HFF-Myc (cell line): ENCODE results near the gene ST13.

Experiments used
- DNase-seq: peaks from one replicate; pipeline ENCODE4 v3.0.0-alpha.2; 2011; ENCODE audit warnings: low read depth; ENCODE audit errors: extremely low read depth
- H3K4me3 ChIP-seq: replicated peaks from 2 replicates; pipeline ENCODE4 v1.5.1; 2011; ENCODE audit warnings: low read depth, mild to moderate bottlenecking, control low read depth, low read length
- CTCF ChIP-seq: IDR thresholded peaks from 2 replicates; pipeline ENCODE4 v1.5.1; 2012; ENCODE audit warnings: mild to moderate bottlenecking, low read depth, low read length, control low read depth; ENCODE audit errors: missing control alignments

Gene ST13

GRCh38 chr22:40856513-40857308 is at the start of gene ST13, which contains the start of gene XPNPEP3:
Gene ST13 (minus strand): TSS chr22:40856639. CDS start chr22:40856540, 99 bp downstream.
Gene XPNPEP3 (plus strand): TSS chr22:40857148. CDS start chr22:40857182, 34 bp downstream.
- peak; percentile 84 for DNase-seq
- peak; percentile 23 for TF ChIP-seq CTCF
- H3K4me3 ChIP-seq, result peak within 1 kb of the TSS; percentile 87

DNA sequence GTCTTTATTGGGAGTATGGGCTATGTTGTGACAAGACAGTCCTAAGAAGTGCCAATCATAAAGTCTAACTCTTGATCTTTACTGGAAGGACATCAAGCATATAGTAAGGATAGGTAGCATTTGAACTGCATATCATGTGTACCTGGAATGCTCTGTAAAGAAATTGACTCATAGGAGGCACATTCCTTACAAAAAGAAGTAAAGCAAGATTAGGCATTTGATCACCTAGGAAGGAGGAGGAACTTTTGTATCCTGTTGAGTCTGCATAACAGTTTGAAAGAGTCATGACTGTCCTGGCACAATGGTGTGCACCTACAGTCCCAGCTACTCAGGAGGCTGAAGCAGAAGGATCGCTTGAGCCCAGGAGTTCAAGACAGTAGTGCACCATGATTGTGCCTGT is 47.7 kb upstream of the ST13 start:
- TF ChIP-seq CTCF, result no peak
- H3K4me3 ChIP-seq, result no peak overlapping the region
- no peak for DNase-seq

DNA sequence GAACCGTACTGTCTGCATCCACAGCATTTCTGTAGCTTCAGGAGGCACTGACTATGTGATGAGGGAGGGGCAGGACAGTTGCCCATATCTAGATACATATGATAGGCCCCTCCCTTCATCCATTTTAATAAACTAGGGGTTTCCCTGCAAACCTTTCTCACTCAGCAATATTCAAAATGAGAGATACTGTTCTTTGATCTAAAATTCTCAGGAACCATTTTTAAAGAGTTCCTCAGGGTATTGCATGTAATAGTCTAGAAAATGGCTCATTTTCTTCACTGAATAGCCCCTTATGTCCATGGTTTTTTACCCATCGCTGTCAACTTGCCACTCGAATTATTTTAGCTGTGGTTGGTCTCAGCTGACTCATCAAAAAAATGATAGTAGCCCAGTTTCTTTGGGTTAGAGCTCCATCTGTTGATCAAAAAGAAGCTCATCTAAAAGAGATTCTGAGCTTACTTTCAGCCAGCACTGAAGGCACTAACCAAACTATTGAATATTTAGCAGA is 42.5 kb upstream of the ST13 start:
- TF ChIP-seq CTCF, result peak; percentile 57
- H3K4me3 ChIP-seq, result no peak overlapping the region
- DNase-seq, result peak; percentile 39

GRCh38 chr22:40894417-40894816 is 38.0 kb upstream of the ST13 start:
- DNase-seq, result no peak
- TF ChIP-seq CTCF, result no peak
- no peak overlapping the region for H3K4me3 ChIP-seq

- DNase-seq, result peak; percentile 65
- no peak overlapping the region for H3K4me3 ChIP-seq
- no peak for TF ChIP-seq CTCF
Observed at GRCh38 chr22:40890881-40891280, 34.4 kb upstream of the ST13 start.

DNA sequence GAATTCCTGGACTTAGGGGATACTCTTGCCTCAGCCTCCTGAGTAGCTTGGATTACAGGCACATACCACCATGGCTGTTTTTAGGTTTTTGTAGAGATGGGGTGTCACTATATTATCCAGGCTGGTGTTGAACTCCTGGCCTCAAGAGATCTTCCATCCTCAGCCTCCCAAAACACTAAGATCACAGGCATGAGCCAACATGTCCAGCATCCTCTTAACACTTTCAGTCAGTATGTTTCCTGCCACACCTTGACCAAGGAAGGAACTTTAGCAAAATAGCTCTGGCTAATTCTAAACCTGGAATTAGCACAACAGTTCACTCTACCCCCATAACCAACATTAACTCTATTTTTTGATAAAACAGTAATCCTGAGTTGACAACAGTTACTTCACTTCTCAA is 32.7 kb upstream of the ST13 start:
- TF ChIP-seq CTCF, result no peak
- DNase-seq, result no peak

More for the DNA sequence above, 32.7 kb upstream of the ST13 start:
- no peak overlapping the region for H3K4me3 ChIP-seq
